Measurements from ENCODE around the gene CNTNAP5. TPM values are rescaled to one million over a fixed set of nuclear protein-coding genes. Genes with fewer than 3 reads are reported as not detected.

The CNTNAP5 gene
- total RNA-seq, 1 donor from 2014 or later: not detected

GRCh38 chr2:124045894-124046293 lies 20.8 kb downstream of the CNTNAP5 start:
- Histone ChIP-seq H3K36me3 (no peaks in the 10 kb centered on the region), H3K27ac (replicated peaks) (no peak overlapping the region), H3K4me1 (no peaks in the 10 kb centered on the region), H3K9me3 (replicated peaks) (no peaks in the 10 kb centered on the region), H3K27me3 (ENCODE audit: low read depth) (peaks cover 5% of the 10 kb centered on the region), H3K4me3 (no peak overlapping the region)
- intact Hi-C loops (cut with micrococcal nuclease): no loop called here
- TF ChIP-seq CTCF (IDR thresholded peaks at IDR 0.05; ENCODE audit: borderline replicate concordance): no peak
- DNase-seq: no peak

- no peak for DNase-seq
- Histone ChIP-seq H3K4me3 (no peak overlapping the region), H3K27ac (replicated peaks) (no peak overlapping the region), H3K9me3 (replicated peaks) (no peaks in the 10 kb centered on the region), H3K36me3 (no peaks in the 10 kb centered on the region), H3K27me3 (ENCODE audit: low read depth) (peaks cover 5% of the 10 kb centered on the region), H3K4me1 (no peaks in the 10 kb centered on the region)
- TF ChIP-seq CTCF (IDR thresholded peaks at IDR 0.05; ENCODE audit: borderline replicate concordance): no peak
- intact Hi-C loops (cut with micrococcal nuclease): no loop called here
Measured at GRCh38 chr2:124046332-124046731, 21.2 kb downstream of the CNTNAP5 start.

GRCh38 chr2:124048102-124048501 lies 23.0 kb downstream of the CNTNAP5 start:
- H3K9me3 ChIP-seq (replicated peaks): no peaks in the 10 kb centered on the region
- no peaks in the 10 kb centered on the region for H3K4me1 ChIP-seq
- H3K36me3 ChIP-seq: no peaks in the 10 kb centered on the region
- no peak overlapping the region for H3K27ac ChIP-seq (replicated peaks)
- intact Hi-C loops (cut with micrococcal nuclease): no loop called here
- TF ChIP-seq CTCF (IDR thresholded peaks at IDR 0.05; ENCODE audit: borderline replicate concordance): no peak
- peaks cover 3% of the 10 kb centered on the region for H3K27me3 ChIP-seq (ENCODE audit: low read depth)
- H3K4me3 ChIP-seq: no peak overlapping the region
- DNase-seq: no peak

- Histone ChIP-seq H3K4me3 (no peak overlapping the region), H3K27me3 (ENCODE audit: low read depth) (no peaks in the 10 kb centered on the region), H3K4me1 (no peaks in the 10 kb centered on the region), H3K9me3 (replicated peaks) (no peaks in the 10 kb centered on the region), H3K36me3 (no peaks in the 10 kb centered on the region), H3K27ac (replicated peaks) (no peak overlapping the region)
- TF ChIP-seq CTCF (IDR thresholded peaks at IDR 0.05; ENCODE audit: borderline replicate concordance): no peak
- DNase-seq: no peak
- intact Hi-C loops (cut with micrococcal nuclease): no loop called here
Measured at GRCh38 chr2:124048664-124049063, 23.6 kb downstream of the CNTNAP5 start.

- Histone ChIP-seq H3K4me1 (no peaks in the 10 kb centered on the region), H3K4me3 (no peak overlapping the region), H3K27ac (replicated peaks) (no peak overlapping the region), H3K27me3 (ENCODE audit: low read depth) (no peaks in the 10 kb centered on the region), H3K36me3 (no peaks in the 10 kb centered on the region), H3K9me3 (replicated peaks) (no peaks in the 10 kb centered on the region)
- intact Hi-C loops (cut with micrococcal nuclease): no loop called here
- DNase-seq: no peak
- no peak for TF ChIP-seq CTCF (IDR thresholded peaks at IDR 0.05; ENCODE audit: borderline replicate concordance)
Measured at GRCh38 chr2:124049136-124049535, 24.0 kb downstream of the CNTNAP5 start.
